ENCODE results near the gene GCDH.

DNA sequence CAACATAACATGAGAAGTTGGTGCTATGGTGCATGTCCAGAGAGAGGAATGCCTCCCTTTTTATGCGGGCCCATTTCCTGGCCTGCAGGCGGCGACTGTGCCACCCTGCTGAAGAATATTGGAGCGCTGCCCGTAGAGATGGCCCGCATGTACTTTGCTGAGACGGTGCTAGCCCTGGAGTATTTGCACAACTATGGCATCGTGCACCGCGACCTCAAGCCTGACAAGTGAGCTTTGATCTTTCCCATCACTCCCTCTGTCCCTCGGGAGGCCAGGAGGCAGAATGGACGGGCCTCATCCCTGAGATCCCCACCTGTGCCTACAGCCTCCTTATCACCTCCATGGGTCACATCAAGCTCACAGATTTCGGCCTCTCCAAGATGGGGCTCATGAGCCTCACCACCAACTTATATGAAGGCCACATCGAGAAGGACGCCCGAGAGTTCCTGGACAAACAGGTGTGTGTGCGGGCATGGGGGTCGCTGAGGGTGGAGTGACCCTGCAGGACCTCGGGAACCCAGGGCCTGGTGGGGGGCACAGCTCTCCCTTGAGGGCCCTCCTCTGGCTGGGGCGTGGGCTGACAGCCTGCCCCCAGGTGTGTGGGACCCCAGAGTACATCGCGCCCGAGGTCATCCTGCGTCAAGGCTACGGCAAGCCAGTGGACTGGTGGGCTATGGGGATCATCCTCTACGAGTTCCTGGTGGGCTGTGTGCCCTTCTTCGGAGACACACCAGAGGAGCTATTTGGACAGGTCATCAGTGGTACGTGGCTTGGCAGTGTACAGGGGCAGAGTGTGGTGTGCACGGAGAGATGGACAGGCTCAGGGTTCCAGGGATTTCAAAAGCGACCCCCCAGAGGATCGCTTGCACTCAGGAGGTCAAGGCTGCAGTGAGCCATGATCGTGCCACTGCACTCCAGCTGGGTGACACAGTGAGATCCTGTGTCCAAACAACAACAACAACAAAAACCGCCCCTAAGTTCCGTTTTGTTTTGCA, 25.9 kb upstream of the GCDH start:
- TF ChIP-seq, protein P1, sequence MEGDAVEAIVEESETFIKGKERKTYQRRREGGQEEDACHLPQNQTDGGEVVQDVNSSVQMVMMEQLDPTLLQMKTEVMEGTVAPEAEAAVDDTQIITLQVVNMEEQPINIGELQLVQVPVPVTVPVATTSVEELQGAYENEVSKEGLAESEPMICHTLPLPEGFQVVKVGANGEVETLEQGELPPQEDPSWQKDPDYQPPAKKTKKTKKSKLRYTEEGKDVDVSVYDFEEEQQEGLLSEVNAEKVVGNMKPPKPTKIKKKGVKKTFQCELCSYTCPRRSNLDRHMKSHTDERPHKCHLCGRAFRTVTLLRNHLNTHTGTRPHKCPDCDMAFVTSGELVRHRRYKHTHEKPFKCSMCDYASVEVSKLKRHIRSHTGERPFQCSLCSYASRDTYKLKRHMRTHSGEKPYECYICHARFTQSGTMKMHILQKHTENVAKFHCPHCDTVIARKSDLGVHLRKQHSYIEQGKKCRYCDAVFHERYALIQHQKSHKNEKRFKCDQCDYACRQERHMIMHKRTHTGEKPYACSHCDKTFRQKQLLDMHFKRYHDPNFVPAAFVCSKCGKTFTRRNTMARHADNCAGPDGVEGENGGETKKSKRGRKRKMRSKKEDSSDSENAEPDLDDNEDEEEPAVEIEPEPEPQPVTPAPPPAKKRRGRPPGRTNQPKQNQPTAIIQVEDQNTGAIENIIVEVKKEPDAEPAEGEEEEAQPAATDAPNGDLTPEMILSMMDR (IDR thresholded peaks at IDR 0.05; ENCODE audit: low read depth, low read length, poor library complexity, severe bottlenecking): no peak
- TF ChIP-seq EZH2phosphoT487 (IDR thresholded peaks at IDR 0.05; ENCODE audit: borderline replicate concordance, low read length): no peak
